Measurements from ENCODE around the gene SLC38A5. TPM values are rescaled to one million over a fixed set of nuclear protein-coding genes. Genes with fewer than 3 reads are reported as not detected.

SLC38A5 gene
- total RNA-seq, 1 experiment from 2014 or later = 0.46 TPM

- ChIA-PET CTCF (no interaction called here), POLR2A (ENCODE audit: unreplicated experiment) (interaction anchor here (0.6 kb wide), 2 partner anchors 49 to 83 kb away, joined by 3 to 4 read pairs; partner anchors contain the start of gene TBC1D25)
- no peaks in the 10 kb centered on the region for H3K9me2 ChIP-seq (ENCODE audit: insufficient read depth)
- peak overlapping the region; percentile 98 for H3K27ac ChIP-seq
- TF ChIP-seq CTCF (conservative IDR thresholded peaks at IDR 0.05) = no peak
- no peak for TF ChIP-seq EZH2 (IDR thresholded peaks at IDR 0.05; ENCODE audit: low read depth)
- no peaks in the 10 kb centered on the region for H3K27me3 ChIP-seq (ENCODE audit: insufficient read depth, low read depth)
- BruUV-seq (replicated peaks) = no TSS peak
- H4K20me1 ChIP-seq (ENCODE audit: insufficient read depth) = no peaks in the 10 kb centered on the region
- intact Hi-C loops (cut with micrococcal nuclease; ENCODE audit: unreplicated experiment) = no loop called here
- peaks cover 34% of the 10 kb centered on the region; the same call in 1 of the 2 replicates for H3F3A ChIP-seq (ENCODE audit: insufficient read depth, low read depth)
- H3K4me1 ChIP-seq (replicated peaks; ENCODE audit: insufficient read depth) = peaks cover 29% of the 10 kb centered on the region
- H3K79me2 ChIP-seq (ENCODE audit: low read depth) = no peaks in the 10 kb centered on the region
- H3K4me2 ChIP-seq = peak overlapping the region; percentile 34
- peak; percentile 63 to 86 for DNase-seq
- H3K36me3 ChIP-seq (ENCODE audit: low read depth) = no peaks in the 10 kb centered on the region
- no peaks in the 10 kb centered on the region for H3K9me3 ChIP-seq (ENCODE audit: insufficient read depth, low read depth)
- no peak overlapping the region for H3K4me3 ChIP-seq
- no peak overlapping the region for H2AFZ ChIP-seq
Observed at GRCh38 chrX:48490661-48491060, 20.6 kb upstream of the SLC38A5 start.

GRCh38 chrX:48489892-48490291 lies 19.8 kb upstream of the SLC38A5 start:
- no peaks in the 10 kb centered on the region for H3K9me2 ChIP-seq (ENCODE audit: insufficient read depth)
- peak in 1 of 2 experiments; percentile 38 for DNase-seq
- CTCF ChIA-PET = no interaction called here
- BruUV-seq (replicated peaks) = TSS peak; percentile 75
- no peaks in the 10 kb centered on the region for H3K79me2 ChIP-seq (ENCODE audit: low read depth)
- TF ChIP-seq CTCF (conservative IDR thresholded peaks at IDR 0.05) (no peak), EZH2 (IDR thresholded peaks at IDR 0.05; ENCODE audit: low read depth) (no peak)
- H2AFZ ChIP-seq = no peak overlapping the region
- H3K36me3 ChIP-seq (ENCODE audit: low read depth) = no peaks in the 10 kb centered on the region
- H3K27ac ChIP-seq = peak overlapping the region; percentile 98
- intact Hi-C loops (cut with micrococcal nuclease; ENCODE audit: unreplicated experiment) = no loop called here
- POLR2A ChIA-PET (ENCODE audit: unreplicated experiment) = no interaction called here
- H3K4me3 ChIP-seq = no peak overlapping the region
- H3K9me3 ChIP-seq (ENCODE audit: insufficient read depth, low read depth) = no peaks in the 10 kb centered on the region
- H4K20me1 ChIP-seq (ENCODE audit: insufficient read depth) = no peaks in the 10 kb centered on the region
- no peaks in the 10 kb centered on the region for H3K27me3 ChIP-seq (ENCODE audit: insufficient read depth, low read depth)
- peaks cover 34% of the 10 kb centered on the region; the same call in 1 of the 2 replicates for H3F3A ChIP-seq (ENCODE audit: insufficient read depth, low read depth)
- peak overlapping the region; percentile 36 for H3K4me2 ChIP-seq
- H3K4me1 ChIP-seq (replicated peaks; ENCODE audit: insufficient read depth) = peaks cover 29% of the 10 kb centered on the region

GRCh38 chrX:48489296-48489695 lies 19.2 kb upstream of the SLC38A5 start:
- BruUV-seq (replicated peaks) = no TSS peak
- ChIA-PET POLR2A (ENCODE audit: unreplicated experiment) (no interaction called here), CTCF (no interaction called here)
- Histone ChIP-seq H3K36me3 (ENCODE audit: low read depth) (no peaks in the 10 kb centered on the region), H2AFZ (no peak overlapping the region), H3K4me3 (no peak overlapping the region), H3F3A (ENCODE audit: insufficient read depth, low read depth) (peaks cover 34% of the 10 kb centered on the region; the same call in 1 of the 2 replicates), H3K27me3 (ENCODE audit: insufficient read depth, low read depth) (no peaks in the 10 kb centered on the region), H3K9me2 (ENCODE audit: insufficient read depth) (no peaks in the 10 kb centered on the region), H3K4me1 (replicated peaks; ENCODE audit: insufficient read depth) (peaks cover 29% of the 10 kb centered on the region), H3K27ac (peak overlapping the region; percentile 98), H4K20me1 (ENCODE audit: insufficient read depth) (no peaks in the 10 kb centered on the region), H3K4me2 (no peak overlapping the region), H3K79me2 (ENCODE audit: low read depth) (no peaks in the 10 kb centered on the region), H3K9me3 (ENCODE audit: insufficient read depth, low read depth) (no peaks in the 10 kb centered on the region)
- intact Hi-C loops (cut with micrococcal nuclease; ENCODE audit: unreplicated experiment) = no loop called here
- no peak for TF ChIP-seq CTCF (conservative IDR thresholded peaks at IDR 0.05)
- TF ChIP-seq EZH2 (IDR thresholded peaks at IDR 0.05; ENCODE audit: low read depth) = no peak
- DNase-seq = no peak

Measured in PC-9 (cell line).